ENCODE data around the gene NIT1. TPM values are rescaled to one million over a fixed set of nuclear protein-coding genes. Genes with fewer than 3 reads are reported as not detected.
A peak's percentile ranks its signal among the peaks of the same experiment; 100 is the strongest.

NIT1 gene
- total RNA-seq, 1 experiment from 2014 or later = 39.6 TPM

- peak; percentile 83 for DNase-seq
- H2BK12ac ChIP-seq (ENCODE audit: insufficient read length, low read depth, low read length) = no peak within 1 kb of the TSS
- Mint-ChIP-seq H3K4me1 (peaks cover 10 to 15% of the 10 kb centered on the region in 2 experiments), H3K27me3 (ENCODE audit: low read depth) (peaks cover 15% of the 10 kb centered on the region), H3K4me3 (peak within 1 kb of the TSS in 1 of 2 experiments; percentile 42; a peak in 2 of 5 replicates), H3K9me3 (no peaks in the 10 kb centered on the region; a peak in 1 of 5 replicates), H3K36me3 (ENCODE audit: insufficient read depth in 1 of 3, low read depth in 3 of 3) (no peaks in the 10 kb centered on the region), H3K27ac (peak within 1 kb of the TSS in 1 of 3 experiments; percentile 72; a peak in 1 of 7 replicates)
- no peak within 1 kb of the TSS for H4K8ac ChIP-seq (replicated peaks; ENCODE audit: insufficient read length, low read depth, low read length)
- H3K14ac ChIP-seq (ENCODE audit: insufficient read depth, low read length) = no peak within 1 kb of the TSS; the same call in 1 of the 2 replicates
- H2BK20ac ChIP-seq (ENCODE audit: low read depth, low read length, poor library complexity, severe bottlenecking) = no peak within 1 kb of the TSS
- TF ChIP-seq CTCF (conservative IDR thresholded peaks at IDR 0.05) = no peak
- H3K9me3 ChIP-seq (ENCODE audit: control insufficient read depth, low read depth, low read length) = no peaks in the 10 kb centered on the region
- no peaks in the 10 kb centered on the region for H4K20me1 ChIP-seq (ENCODE audit: control insufficient read depth, insufficient read depth, insufficient read length)
- no peak within 1 kb of the TSS for H3K9ac ChIP-seq (ENCODE audit: extremely low read depth, insufficient read length, low read length)
- H3T11ph ChIP-seq (ENCODE audit: low read length) = no peak within 1 kb of the TSS
- no peak within 1 kb of the TSS for H2AK5ac ChIP-seq (ENCODE audit: insufficient read length, low read length)
- no peak within 1 kb of the TSS for H3K27ac ChIP-seq (ENCODE audit: insufficient read length, low read depth, low read length)
- H3K4me1 ChIP-seq (ENCODE audit: insufficient read depth, low read length) = no peaks in the 10 kb centered on the region
- no peak within 1 kb of the TSS for H2BK120ac ChIP-seq (ENCODE audit: low read depth, low read length, poor library complexity, severe bottlenecking)
- no peaks in the 10 kb centered on the region for H3K79me2 ChIP-seq (ENCODE audit: insufficient read depth, low read length)
- no peak within 1 kb of the TSS for H3K18ac ChIP-seq (ENCODE audit: insufficient read length, low read depth, low read length)
- no peak within 1 kb of the TSS for H3K23ac ChIP-seq (ENCODE audit: insufficient read length, low read depth, low read length)
- H3K23me2 ChIP-seq (ENCODE audit: insufficient read length, low read depth, low read length, poor library complexity, severe bottlenecking) = no peaks in the 10 kb centered on the region
- H4K5ac ChIP-seq (ENCODE audit: insufficient read length, low read depth, low read length) = no peak within 1 kb of the TSS
- no CpG with 5 or more reads among the region's 9 CpGs for WGBS (ENCODE audit: extremely low coverage, insufficient read length, low lambda C conversion rate)
- H3K79me1 ChIP-seq (ENCODE audit: insufficient read depth, low read depth, low read length, poor library complexity, severe bottlenecking) = no peaks in the 10 kb centered on the region
- H2BK5ac ChIP-seq (ENCODE audit: insufficient read length, low read length) = no peak within 1 kb of the TSS
- no peak within 1 kb of the TSS for H3K56ac ChIP-seq (ENCODE audit: insufficient read length, low read depth, low read length)
- no peak within 1 kb of the TSS for H2AFZ ChIP-seq (ENCODE audit: low read length)
- H3K4ac ChIP-seq (ENCODE audit: low read depth, low read length) = no peak within 1 kb of the TSS
- H3K4me2 ChIP-seq (ENCODE audit: insufficient read depth, insufficient read length, low read length) = no peak within 1 kb of the TSS
- H3K27me3 ChIP-seq (ENCODE audit: insufficient read depth, low read length) = no peaks in the 10 kb centered on the region
- no peak within 1 kb of the TSS for H2BK15ac ChIP-seq (ENCODE audit: low read depth, low read length)
- H4K91ac ChIP-seq (ENCODE audit: insufficient read length, low read depth, low read length) = no peak within 1 kb of the TSS
Measured at GRCh38 chr1:161069731-161070270, 48.1 kb upstream of the NIT1 start, which contains the start of gene ARHGAP30. ARHGAP30 (minus strand) TSS chr1:161069891; CDS start chr1:161069624, 267 bp downstream.
